IPS-NIHi7 (cell line): ENCODE measurements around the gene TMEM178B.

Source experiments
- DNase-seq: peaks from one replicate; pipeline ENCODE4 v3.0.0; 2012; ENCODE audit warnings: mixed read lengths; ENCODE audit errors: extremely low spot score

TMEM178B gene

DNA sequence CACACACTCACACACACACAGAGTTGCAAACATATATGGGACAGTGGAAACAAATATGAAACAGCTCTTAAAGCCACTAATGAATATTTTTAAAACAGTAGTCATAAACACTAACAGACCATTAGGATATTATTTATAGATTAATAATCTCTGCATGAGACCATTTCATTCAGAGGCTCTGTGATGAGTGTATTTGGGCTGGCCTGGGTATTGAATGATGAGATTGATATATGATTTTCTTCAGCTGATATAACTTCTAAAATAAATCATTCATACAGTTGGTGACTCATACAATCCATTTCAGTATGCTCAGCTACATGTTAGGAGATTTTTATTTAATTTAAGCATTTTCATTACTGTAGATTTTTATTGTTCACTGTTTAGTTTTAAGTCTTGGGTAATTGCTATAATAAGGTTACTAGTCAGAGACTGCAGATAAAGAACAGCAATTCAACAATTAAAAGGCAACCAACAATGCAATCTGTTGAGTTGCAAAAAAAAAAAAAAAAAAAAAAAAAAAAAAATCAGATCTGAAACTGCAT, 452.2 kb downstream of the TMEM178B start:
- DNase-seq = no peak

DNA sequence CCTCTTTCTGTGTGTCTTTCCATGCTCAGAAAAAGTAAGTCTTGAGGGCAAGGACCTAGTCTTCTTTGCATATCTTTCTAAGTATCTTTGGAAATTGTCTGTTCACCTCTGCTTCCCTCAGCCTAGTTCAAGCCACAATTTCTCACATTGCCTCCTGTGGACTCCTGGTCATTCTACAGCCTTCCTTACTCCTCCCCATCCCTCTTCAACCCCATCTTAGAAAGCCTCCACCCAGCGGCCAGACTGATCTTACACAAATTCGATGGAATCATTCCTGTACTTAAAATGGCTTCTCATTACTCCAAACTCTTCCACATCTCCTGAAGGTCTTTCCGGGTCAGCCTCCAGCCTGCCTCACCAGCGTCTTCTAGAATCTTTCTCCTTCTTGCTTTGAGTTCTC, 453.2 kb downstream of the TMEM178B start:
- DNase-seq = no peak

DNA sequence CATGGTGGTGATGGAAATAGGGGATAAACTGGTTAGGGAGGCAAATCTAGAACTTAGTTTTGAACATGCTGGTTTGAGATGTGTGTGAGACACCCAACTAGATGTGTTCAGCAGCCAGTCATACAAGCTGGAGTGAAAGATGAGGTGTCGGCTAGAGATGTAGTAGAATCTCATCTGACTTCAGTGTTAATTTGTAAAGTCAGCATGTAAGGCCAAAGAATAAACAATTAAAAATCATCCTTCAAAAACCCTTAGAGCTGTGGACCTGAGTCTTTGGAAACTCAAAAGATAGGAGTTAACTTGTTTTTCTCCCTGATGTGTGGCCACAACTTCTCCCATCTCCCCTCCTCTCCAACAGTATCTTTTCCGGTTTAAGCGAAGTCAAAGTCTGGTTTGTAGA, 454.5 kb downstream of the TMEM178B start:
- no peak for DNase-seq
